ENCODE measurements around the gene IL21R. TPM values are rescaled to one million over a fixed set of nuclear protein-coding genes. Genes with fewer than 3 reads are reported as not detected.

IL21R gene
- total RNA-seq, 2 experiments from 2014 or later: 34.5 to 34.8 TPM

DNA sequence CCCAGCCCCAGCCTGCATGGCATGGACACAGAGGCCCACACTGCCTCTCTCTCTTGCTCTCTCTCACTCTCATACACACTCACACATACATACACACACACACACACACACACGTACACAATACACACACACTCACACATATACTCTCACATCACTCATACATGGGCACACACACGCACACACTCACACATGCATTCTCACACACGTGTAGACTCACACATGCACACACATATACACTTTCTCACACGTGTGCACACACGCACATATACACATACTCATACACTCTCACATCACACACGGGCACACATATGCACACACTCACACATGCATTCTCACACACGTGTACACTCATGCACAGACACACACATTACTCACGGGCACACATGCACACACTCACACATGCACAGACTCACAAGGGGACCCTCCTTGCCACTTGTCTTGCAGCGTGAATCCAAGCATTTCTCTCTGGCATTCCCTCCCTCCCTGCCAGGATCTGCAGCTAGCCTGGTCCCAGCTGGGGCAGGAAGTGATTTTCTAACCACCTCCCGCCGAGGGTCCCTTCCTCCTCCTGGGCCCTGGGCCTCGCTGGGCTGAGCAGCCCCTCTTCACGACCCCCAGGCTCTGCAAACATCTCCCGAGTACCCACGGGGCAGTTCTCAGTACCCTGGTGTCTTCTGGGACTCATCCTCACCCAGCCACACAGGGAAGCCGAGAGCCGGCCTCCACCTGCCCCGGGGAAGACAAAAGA lies 37.5 kb downstream of the IL21R start:
- H3K4me3 Mint-ChIP-seq: no peak overlapping the region
- H3K4me1 Mint-ChIP-seq (ENCODE audit: low read depth): peaks cover 12% of the 10 kb centered on the region
- intact Hi-C loops (cut with DNase I, micrococcal nuclease): no loop called here
- POLR2A ChIA-PET: no interaction called here
- no peaks in the 10 kb centered on the region for H3K27me3 Mint-ChIP-seq
- no peaks in the 10 kb centered on the region for H3K9me3 Mint-ChIP-seq
- H3K27ac Mint-ChIP-seq: peak overlapping the region; percentile 65
- Histone ChIP-seq H3K4me3 (ENCODE audit: low read length) (no peak overlapping the region), H3K27me3 (ENCODE audit: control insufficient read depth in 1 of 2, insufficient read depth in 2 of 2, low read length in 2 of 2) (no peaks in the 10 kb centered on the region), H3K4me1 (ENCODE audit: insufficient read depth, low read length) (no peaks in the 10 kb centered on the region), H3K9me3 (ENCODE audit: control insufficient read depth in 1 of 2, insufficient read depth in 1 of 2, low read length in 2 of 2) (peaks cover 10% of the 10 kb centered on the region in 2 experiments), H3K36me3 (ENCODE audit: insufficient read depth, low read length) (peaks cover 85% of the 10 kb centered on the region), H3K27ac (ENCODE audit: low read depth in 1 of 2, low read length in 2 of 2) (peak overlapping the region in 1 of 2 donors; percentile 35)
- DNase-seq (peak in 1 of 14 experiments; percentile 29), ATAC-seq (ENCODE audit: poor library complexity) (no peak)
- CTCF ChIA-PET: no interaction called here
- TF ChIP-seq CTCF (IDR thresholded peaks at IDR 0.05): no peak
- peaks cover 93% of the 10 kb centered on the region for H3K36me3 Mint-ChIP-seq (ENCODE audit: low read depth)

GRCh38 chr16:27441276-27441675 lies 39.3 kb downstream of the IL21R start:
- H3K4me1 ChIP-seq (ENCODE audit: insufficient read depth, low read length): peaks cover 15% of the 10 kb centered on the region
- Mint-ChIP-seq H3K4me1 (ENCODE audit: low read depth) (peaks cover 22% of the 10 kb centered on the region), H3K27me3 (no peaks in the 10 kb centered on the region), H3K4me3 (no peak overlapping the region), H3K36me3 (ENCODE audit: low read depth) (peaks cover 96% of the 10 kb centered on the region), H3K9me3 (no peaks in the 10 kb centered on the region), H3K27ac (peak overlapping the region; percentile 55)
- DNase-seq (peak in 1 of 14 experiments; percentile 17), ATAC-seq (ENCODE audit: poor library complexity) (no peak)
- H3K9me3 ChIP-seq (ENCODE audit: control insufficient read depth in 1 of 2, insufficient read depth in 1 of 2, low read length in 2 of 2): peaks cover 14% of the 10 kb centered on the region in 2 experiments
- intact Hi-C loops (cut with DNase I, micrococcal nuclease): no loop called here
- POLR2A ChIA-PET: interaction anchor here (1.3 kb wide), 1 partner anchor 63 kb away, joined by 4 read pairs; no protein-coding TSS in a partner anchor
- no peak overlapping the region for H3K27ac ChIP-seq (ENCODE audit: low read depth in 1 of 2, low read length in 2 of 2)
- no peak for TF ChIP-seq CTCF (IDR thresholded peaks at IDR 0.05)
- CTCF ChIA-PET: no interaction called here
- H3K27me3 ChIP-seq (ENCODE audit: control insufficient read depth in 1 of 2, insufficient read depth in 2 of 2, low read length in 2 of 2): no peaks in the 10 kb centered on the region
- peaks cover 87% of the 10 kb centered on the region for H3K36me3 ChIP-seq (ENCODE audit: insufficient read depth, low read length)
- H3K4me3 ChIP-seq (ENCODE audit: low read length): no peak overlapping the region

GRCh38 chr16:27441998-27442397 lies 40.0 kb downstream of the IL21R start:
- Histone ChIP-seq H3K4me3 (ENCODE audit: low read length) (no peak overlapping the region), H3K27ac (ENCODE audit: low read depth in 1 of 2, low read length in 2 of 2) (no peak overlapping the region), H3K4me1 (ENCODE audit: insufficient read depth, low read length) (peaks cover 23% of the 10 kb centered on the region), H3K36me3 (ENCODE audit: insufficient read depth, low read length) (peaks cover 84% of the 10 kb centered on the region), H3K9me3 (ENCODE audit: control insufficient read depth in 1 of 2, insufficient read depth in 1 of 2, low read length in 2 of 2) (peaks cover 14% of the 10 kb centered on the region in 2 experiments), H3K27me3 (ENCODE audit: control insufficient read depth in 1 of 2, insufficient read depth in 2 of 2, low read length in 2 of 2) (no peaks in the 10 kb centered on the region)
- Mint-ChIP-seq H3K27me3 (no peaks in the 10 kb centered on the region), H3K4me1 (ENCODE audit: low read depth) (peaks cover 27% of the 10 kb centered on the region), H3K9me3 (no peaks in the 10 kb centered on the region), H3K27ac (peak overlapping the region; percentile 24), H3K36me3 (ENCODE audit: low read depth) (peaks cover 96% of the 10 kb centered on the region), H3K4me3 (no peak overlapping the region)
- DNase-seq (no peak), ATAC-seq (ENCODE audit: poor library complexity) (no peak)
- no peak for TF ChIP-seq CTCF (IDR thresholded peaks at IDR 0.05)
- intact Hi-C loops (cut with DNase I, micrococcal nuclease): loop anchor here in 1 of 2 experiments (2.0 kb wide), 1 partner anchor 15 kb away; no protein-coding TSS in a partner anchor
- CTCF ChIA-PET: no interaction called here
- POLR2A ChIA-PET: interaction anchor here (1.3 kb wide), 1 partner anchor 63 kb away, joined by 4 read pairs; no protein-coding TSS in a partner anchor

Measured in CD4-positive, alpha-beta T cell (primary cell).